Fibroblast of lung (primary cell): ENCODE results near the gene TFF1.

Source experiments
- EZH2 ChIP-seq: IDR thresholded peaks from 2 replicates; pipeline ENCODE4 v1.5.1; 2012; ENCODE audit warnings: low read length, control low read depth, mild to moderate bottlenecking; ENCODE audit errors: missing control alignments
- TF ChIP-seq, protein P1 (sequence below), 2 donors: IDR thresholded peaks in 1 of 2; conservative IDR thresholded peaks in 1 of 2; 1 replicate in 1 of 2; 2 replicates in 1 of 2; pipeline ENCODE4 v1.5.1; 2011 to 2012; ENCODE audit warnings: low read length in 2 of 2, control low read depth in 1 of 2, inconsistent platforms in 1 of 2, low read depth in 1 of 2, mild to moderate bottlenecking in 1 of 2

DNA sequence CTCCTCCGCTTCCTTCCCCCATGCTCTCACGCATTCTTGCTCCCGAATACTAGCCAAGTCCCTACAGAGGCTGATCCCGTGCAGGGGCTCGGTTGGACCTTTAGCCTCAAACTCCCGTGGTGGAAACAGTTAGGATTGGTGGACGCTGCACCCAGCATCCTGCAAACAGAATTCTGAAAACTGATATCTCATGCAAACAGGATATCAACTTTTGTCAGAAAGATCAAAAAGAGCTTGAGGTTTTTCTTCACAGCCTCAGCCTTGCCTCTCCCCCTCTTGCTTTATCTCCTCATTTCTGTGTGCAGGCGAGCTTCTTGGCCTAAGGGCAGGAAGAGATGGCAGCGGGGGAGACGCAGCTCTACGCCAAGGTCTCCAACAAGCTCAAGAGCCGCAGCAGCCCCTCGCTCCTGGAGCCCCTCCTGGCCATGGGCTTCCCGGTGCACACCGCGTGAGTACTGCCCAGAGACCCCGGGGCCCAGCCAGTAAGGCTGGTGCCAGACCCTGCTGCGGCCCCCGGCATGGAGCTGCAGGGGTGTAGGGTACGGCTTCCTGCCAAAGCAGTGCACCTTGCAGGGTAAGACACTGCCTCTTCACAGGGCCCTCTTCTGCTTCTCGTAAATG lies 37.4 kb upstream of the TFF1 start, which contains the start of gene UBASH3A:
- TF ChIP-seq, protein P1, sequence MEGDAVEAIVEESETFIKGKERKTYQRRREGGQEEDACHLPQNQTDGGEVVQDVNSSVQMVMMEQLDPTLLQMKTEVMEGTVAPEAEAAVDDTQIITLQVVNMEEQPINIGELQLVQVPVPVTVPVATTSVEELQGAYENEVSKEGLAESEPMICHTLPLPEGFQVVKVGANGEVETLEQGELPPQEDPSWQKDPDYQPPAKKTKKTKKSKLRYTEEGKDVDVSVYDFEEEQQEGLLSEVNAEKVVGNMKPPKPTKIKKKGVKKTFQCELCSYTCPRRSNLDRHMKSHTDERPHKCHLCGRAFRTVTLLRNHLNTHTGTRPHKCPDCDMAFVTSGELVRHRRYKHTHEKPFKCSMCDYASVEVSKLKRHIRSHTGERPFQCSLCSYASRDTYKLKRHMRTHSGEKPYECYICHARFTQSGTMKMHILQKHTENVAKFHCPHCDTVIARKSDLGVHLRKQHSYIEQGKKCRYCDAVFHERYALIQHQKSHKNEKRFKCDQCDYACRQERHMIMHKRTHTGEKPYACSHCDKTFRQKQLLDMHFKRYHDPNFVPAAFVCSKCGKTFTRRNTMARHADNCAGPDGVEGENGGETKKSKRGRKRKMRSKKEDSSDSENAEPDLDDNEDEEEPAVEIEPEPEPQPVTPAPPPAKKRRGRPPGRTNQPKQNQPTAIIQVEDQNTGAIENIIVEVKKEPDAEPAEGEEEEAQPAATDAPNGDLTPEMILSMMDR (conservative IDR thresholded peaks at IDR 0.05 in 1 of 2, IDR thresholded peaks at IDR 0.05 in 1 of 2; ENCODE audit: low read depth in 1 of 2, low read length in 2 of 2), result no peak
- TF ChIP-seq EZH2, result no peak
